ENCODE data around the gene RAPGEF2.
"Not testable (repeated sequence)": the region's sequence is repeated elsewhere in the genome, so short reads cannot be mapped to it uniquely, and the experiment has no call there.

The RAPGEF2 gene

GRCh38 chr4:159137176-159137575, 34.3 kb downstream of the RAPGEF2 start:
- no peak for DNase-seq

- no peak for DNase-seq
Observed at GRCh38 chr4:159138436-159138835, 35.6 kb downstream of the RAPGEF2 start.

- DNase-seq: no peak
Observed at GRCh38 chr4:159141193-159141592, 38.3 kb downstream of the RAPGEF2 start.

GRCh38 chr4:159142241-159142640, 39.4 kb downstream of the RAPGEF2 start:
- no peak for DNase-seq

GRCh38 chr4:159142681-159143384, 40.0 kb downstream of the RAPGEF2 start:
- no peak for DNase-seq

- no peak for DNase-seq
Observed at GRCh38 chr4:159143687-159144086, 40.8 kb downstream of the RAPGEF2 start.

GRCh38 chr4:159144112-159144694, 41.3 kb downstream of the RAPGEF2 start:
- no peak for DNase-seq

- no peak for DNase-seq
Observed at GRCh38 chr4:159145318-159145991, 42.6 kb downstream of the RAPGEF2 start.

- DNase-seq: no peak
Observed at GRCh38 chr4:159145992-159146330, 43.1 kb downstream of the RAPGEF2 start.

GRCh38 chr4:159146488-159146887, 43.6 kb downstream of the RAPGEF2 start:
- no peak for DNase-seq

GRCh38 chr4:159148441-159148840, 45.6 kb downstream of the RAPGEF2 start:
- no peak for DNase-seq

- no peak for DNase-seq
Observed at GRCh38 chr4:159149666-159150065, 46.8 kb downstream of the RAPGEF2 start.

- no peak for DNase-seq
Observed at GRCh38 chr4:159150396-159150795, 47.5 kb downstream of the RAPGEF2 start.

- DNase-seq: no peak
Observed at GRCh38 chr4:159150821-159151390, 48.0 kb downstream of the RAPGEF2 start.

- no peak for DNase-seq
Observed at GRCh38 chr4:159151689-159152088, 48.8 kb downstream of the RAPGEF2 start.

- DNase-seq: no peak
Observed at GRCh38 chr4:159152181-159152580, 49.3 kb downstream of the RAPGEF2 start.

GRCh38 chr4:159153669-159154068, 50.8 kb downstream of the RAPGEF2 start:
- DNase-seq: no peak

- no peak for DNase-seq
Observed at GRCh38 chr4:159155119-159155518, 52.2 kb downstream of the RAPGEF2 start.

- DNase-seq: no peak
Observed at GRCh38 chr4:159158083-159158617, 55.3 kb downstream of the RAPGEF2 start.

- no peak for DNase-seq
Observed at GRCh38 chr4:159158985-159159384, 56.1 kb downstream of the RAPGEF2 start.

- no peak for DNase-seq
Observed at GRCh38 chr4:159159611-159160010, 56.7 kb downstream of the RAPGEF2 start.

GRCh38 chr4:159160242-159160641, 57.4 kb downstream of the RAPGEF2 start:
- no peak for DNase-seq

- DNase-seq: not testable (repeated sequence)
Observed at GRCh38 chr4:159161436-159161835, 58.6 kb downstream of the RAPGEF2 start.

GRCh38 chr4:159162576-159162975, 59.7 kb downstream of the RAPGEF2 start:
- no peak for DNase-seq

All from DMS79 treated with DMSO at 0.1 percent for 48 hours (cell line).